Measurements from ENCODE around the gene AMBP.

GRCh38 chr9:114110180-114110579, 32.1 kb upstream of the AMBP start:
- TF ChIP-seq CTCF (conservative IDR thresholded peaks at IDR 0.05; ENCODE audit: low read length), result no peak
- TF ChIP-seq EZH2phosphoT487 (IDR thresholded peaks at IDR 0.05; ENCODE audit: borderline replicate concordance), result no peak
